ENCODE data around the gene SRMS.
A peak's percentile ranks its signal among the peaks of the same experiment; 100 is the strongest.

Gene SRMS

GRCh38 chr20:63501818-63502670 is 45.5 kb downstream of the SRMS start:
- DNase-seq (ENCODE audit: low spot score), result no peak

GRCh38 chr20:63500902-63501817 is 46.4 kb downstream of the SRMS start:
- DNase-seq (ENCODE audit: low spot score), result no peak

DNA sequence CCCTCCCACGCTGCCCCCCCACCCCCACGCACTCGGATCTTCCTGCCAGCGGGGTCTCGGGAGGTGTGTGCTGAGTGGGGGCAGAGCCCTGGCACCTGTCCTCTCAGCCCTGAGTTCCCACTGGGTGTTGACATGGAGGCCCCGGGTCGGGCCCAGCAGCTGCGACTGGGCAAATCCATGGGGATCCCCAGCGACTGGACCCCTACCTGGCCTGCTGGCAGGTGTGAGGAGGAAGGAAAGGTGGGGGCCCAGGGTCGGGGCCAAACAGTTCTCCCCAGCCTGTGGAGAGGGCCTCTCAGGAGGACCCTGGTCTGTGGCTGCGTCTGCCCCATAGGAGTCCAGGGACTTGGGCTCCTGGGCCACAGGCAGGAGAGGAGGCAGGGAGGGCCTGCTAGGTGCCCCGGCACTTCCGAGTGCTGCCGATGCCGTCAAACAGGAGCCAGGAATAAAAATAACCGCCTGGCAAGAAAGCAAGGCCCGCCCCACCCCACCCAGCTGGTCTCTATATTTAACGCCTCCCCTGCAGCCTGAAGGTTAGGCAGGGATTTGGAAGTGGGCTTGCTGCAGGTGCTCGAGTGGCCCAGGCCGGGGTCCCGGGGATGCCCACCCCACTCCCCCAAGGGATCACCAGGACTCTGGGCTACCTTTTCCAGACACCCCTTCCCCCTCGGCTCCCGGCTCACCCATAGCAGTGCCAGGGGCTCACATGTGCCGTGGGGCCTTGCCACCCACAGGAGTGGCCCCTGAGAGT is 47.2 kb downstream of the SRMS start:
- DNase-seq (ENCODE audit: low spot score), result no peak

DNA sequence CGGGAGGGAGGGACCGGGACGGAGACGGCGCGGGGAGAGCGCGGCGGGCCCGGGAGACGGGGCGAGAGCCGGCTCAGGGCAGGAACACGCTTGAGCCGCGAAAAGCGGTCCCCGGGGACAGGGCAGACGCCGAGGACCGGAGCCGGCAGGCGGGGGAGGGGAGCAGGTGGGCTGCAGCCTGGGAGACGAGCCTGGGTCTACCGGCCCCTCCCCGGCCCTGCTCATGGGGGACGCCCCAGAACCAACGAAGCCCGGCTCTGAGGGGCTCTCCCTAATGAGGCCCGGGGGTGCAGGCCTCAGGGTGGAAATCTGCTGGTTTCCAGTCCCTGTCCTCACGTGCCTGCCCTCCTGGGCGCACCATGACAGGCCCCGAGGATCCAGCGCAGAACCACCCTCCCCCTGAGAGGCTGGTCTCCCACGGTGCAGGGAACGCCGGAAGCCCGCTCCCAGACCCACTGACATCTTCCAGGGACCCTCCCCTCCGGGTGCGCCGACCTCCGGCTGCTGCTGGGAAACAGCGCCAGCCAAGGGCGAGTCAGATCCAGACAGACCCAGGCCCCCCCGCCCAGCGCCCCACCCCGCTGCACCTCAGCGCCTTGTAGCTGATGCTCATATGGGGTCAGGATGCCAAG is 48.1 kb downstream of the SRMS start:
- no peak for DNase-seq (ENCODE audit: low spot score)

- DNase-seq (ENCODE audit: low spot score), result peak; percentile 63
Measured at GRCh38 chr20:63498960-63499337, 48.6 kb downstream of the SRMS start, which contains the start of gene EEF1A2. Gene EEF1A2 (minus strand): TSS chr20:63499083. CDS start chr20:63497763, 1,320 bp downstream.

- DNase-seq (ENCODE audit: low spot score), result peak; percentile 89
Measured at GRCh38 chr20:63497946-63498935, 49.3 kb downstream of the SRMS start.

GRCh38 chr20:63497138-63497945 is 50.2 kb downstream of the SRMS start:
- DNase-seq (ENCODE audit: low spot score), result no peak

- DNase-seq (ENCODE audit: low spot score), result no peak
Measured at GRCh38 chr20:63496596-63497120, 50.9 kb downstream of the SRMS start.

DNA sequence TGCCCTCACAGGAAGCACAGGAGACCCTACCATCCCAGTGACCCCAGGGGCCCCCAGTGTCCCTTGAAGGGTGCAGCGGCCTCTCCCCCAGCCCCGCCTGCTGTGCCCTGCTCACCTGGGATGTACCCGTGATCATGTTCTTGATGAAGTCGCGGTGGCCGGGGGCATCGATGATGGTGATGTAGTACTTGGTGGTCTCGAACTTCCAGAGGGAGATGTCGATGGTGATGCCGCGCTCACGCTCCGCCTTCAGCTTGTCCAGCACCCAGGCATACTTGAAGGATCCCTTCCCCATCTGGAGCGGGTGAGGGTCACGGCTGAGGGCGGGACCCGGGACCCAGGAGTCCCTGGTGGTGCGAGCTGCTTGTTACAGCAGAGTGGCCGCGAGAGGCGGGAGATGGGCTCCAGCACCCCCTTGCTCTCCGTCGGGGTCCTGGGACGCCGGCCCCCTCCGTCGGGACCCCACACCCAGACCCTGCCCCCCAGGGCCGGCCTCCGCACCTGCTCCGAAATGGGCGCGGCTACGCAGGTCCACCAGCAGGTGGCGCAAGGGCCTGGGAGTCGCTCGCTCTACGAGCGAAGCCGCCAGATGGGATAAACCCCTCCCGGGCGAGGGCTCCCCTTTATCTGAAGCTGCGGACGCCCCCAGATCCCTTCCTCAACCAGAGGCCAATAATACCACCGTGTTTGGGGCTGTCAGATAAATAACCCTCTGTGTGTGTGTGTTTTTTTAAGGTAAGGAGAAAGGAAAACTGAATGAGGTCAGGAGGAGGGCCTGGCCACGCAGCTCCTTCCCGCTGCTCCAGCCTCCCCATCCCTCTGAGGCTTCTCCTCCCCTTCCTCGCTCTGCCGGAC is 51.6 kb downstream of the SRMS start:
- DNase-seq (ENCODE audit: low spot score), result no peak

DNA sequence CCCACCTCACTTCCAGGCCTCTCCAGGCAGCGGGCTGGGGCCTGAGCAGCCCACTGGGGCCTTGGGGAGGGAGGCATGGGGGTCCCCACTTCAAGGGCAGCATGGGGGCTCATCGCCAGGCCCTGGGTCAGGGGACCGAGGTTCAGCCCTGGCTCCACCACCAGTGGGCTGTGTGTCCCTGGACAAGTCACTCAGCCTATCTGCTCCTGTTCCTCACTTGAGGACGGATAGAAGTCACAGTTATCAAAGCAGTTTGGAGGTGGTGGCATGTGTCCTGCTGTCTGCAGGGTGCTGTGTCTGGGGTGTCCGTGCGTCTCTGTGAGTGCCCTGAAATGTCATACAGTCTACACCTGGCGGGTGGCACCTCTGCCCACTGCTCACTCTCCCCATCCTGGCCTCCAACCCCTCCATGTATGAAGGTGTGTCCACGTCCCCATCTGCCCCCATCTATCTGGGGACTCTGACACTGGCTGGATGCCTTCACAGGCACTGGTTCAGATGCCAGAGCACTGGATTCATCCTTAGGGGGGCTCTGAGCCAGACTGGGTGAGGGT is 52.3 kb downstream of the SRMS start:
- DNase-seq (ENCODE audit: low spot score), result no peak

DNA sequence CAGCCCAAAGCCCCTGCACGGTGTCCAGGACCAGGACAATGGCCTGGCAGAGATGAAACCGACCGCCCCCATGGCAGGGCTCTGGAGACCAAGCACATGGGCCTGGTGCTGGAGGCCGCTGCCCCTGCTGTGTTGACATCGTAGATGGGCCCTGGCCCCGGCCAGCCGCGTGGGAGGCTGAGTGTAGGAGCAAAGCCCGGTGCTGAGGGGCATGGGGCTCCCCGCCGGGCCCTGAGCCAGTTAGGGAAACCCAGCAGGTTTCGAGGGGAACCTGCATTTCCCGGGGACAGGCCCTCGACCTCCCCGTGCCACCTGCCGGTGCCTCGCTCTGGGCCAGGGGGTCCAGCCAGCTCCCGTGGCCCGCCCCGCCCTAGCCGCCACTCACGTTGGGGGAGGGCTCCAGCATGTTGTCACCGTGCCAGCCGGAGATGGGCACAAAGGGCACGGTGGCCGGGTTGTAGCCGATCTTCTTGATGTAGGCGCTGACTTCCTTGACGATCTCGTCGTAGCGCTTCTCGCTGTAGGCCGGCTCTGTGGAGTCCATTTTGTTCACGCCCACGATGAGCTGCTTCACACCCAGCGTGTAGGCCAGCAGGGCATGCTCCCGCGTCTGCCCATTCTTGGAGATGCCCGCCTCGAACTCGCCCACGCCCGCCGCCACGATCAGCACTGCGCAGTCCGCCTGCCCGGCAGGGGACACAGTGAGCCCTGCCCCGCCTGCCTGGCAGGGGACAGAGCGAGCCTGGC is 53.0 kb downstream of the SRMS start:
- no peak for DNase-seq (ENCODE audit: low spot score)

- DNase-seq (ENCODE audit: low spot score), result no peak
Measured at GRCh38 chr20:63494084-63494419, 53.5 kb downstream of the SRMS start.

GRCh38 chr20:63493563-63494020 is 54.0 kb downstream of the SRMS start:
- no peak for DNase-seq (ENCODE audit: low spot score)

- DNase-seq (ENCODE audit: low spot score), result no peak
Measured at GRCh38 chr20:63492982-63493381, 54.6 kb downstream of the SRMS start.

DNA sequence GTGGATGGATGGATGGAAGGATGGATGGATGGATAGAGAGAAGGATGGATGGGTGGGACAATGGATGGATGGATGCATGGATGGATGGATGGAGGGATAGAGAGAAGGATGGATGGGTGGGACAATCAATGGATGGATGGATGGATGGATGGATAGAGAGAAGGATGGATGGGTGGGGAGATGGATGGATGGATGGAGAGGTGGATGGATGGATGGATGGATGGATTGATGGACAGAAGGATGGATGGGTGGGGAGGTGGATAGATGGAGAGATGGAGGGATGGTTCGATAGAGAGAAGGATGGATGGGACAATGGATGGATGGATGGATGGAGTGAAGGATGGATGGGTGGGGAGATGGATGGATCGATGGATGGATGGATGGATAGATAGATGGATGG is 55.0 kb downstream of the SRMS start:
- no peak for DNase-seq (ENCODE audit: low spot score)

GRCh38 chr20:63491635-63492230 is 55.8 kb downstream of the SRMS start:
- DNase-seq (ENCODE audit: low spot score), result no peak

DNA sequence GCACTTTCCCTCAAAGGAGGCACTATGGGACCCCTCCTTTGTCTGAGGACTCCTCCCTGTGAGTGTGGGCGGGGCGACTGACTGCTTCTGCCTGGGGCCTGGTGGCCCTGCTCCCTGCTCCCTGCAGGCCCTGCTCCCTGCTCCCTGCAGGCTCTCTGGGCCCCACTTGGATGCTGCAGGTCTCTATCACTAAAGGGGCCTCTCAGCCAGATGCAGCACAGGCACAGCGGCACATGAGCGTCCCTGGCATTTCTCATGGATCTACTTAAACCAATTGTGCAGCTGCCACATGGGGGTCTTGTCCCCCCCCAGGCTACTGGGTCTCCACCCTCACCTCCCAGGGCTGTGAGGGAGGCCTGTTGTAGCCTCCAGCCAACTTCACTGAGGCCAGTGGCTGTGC is 56.5 kb downstream of the SRMS start:
- no peak for DNase-seq (ENCODE audit: low spot score)

Measured in SW480 (cell line).